Measurements from ENCODE around the gene PTGFRN.

The PTGFRN gene

GRCh38 chr1:117007719-117008013, 98.0 kb downstream of the PTGFRN start:
- DNase-seq (ENCODE audit: low read depth, low spot score): no peak
- Histone ChIP-seq H3K9ac (ENCODE audit: insufficient read length, low read depth) (no peak overlapping the region), H3K9me3 (ENCODE audit: insufficient read depth, low read length) (no peaks in the 10 kb centered on the region), H3K4me1 (ENCODE audit: insufficient read depth, insufficient read length) (no peaks in the 10 kb centered on the region), H3K27me3 (ENCODE audit: insufficient read depth, insufficient read length) (no peaks in the 10 kb centered on the region), H3K36me3 (ENCODE audit: insufficient read depth, insufficient read length, low read length) (no peaks in the 10 kb centered on the region), H3K4me3 (ENCODE audit: insufficient read length, low read depth) (no peak overlapping the region)
- TF ChIP-seq YY1 (IDR thresholded peaks at IDR 0.05; ENCODE audit: insufficient read depth, insufficient read length): no peak

GRCh38 chr1:117008656-117009055, 98.9 kb downstream of the PTGFRN start:
- H3K27me3 ChIP-seq (ENCODE audit: insufficient read depth, insufficient read length): no peaks in the 10 kb centered on the region
- no peaks in the 10 kb centered on the region for H3K9me3 ChIP-seq (ENCODE audit: insufficient read depth, low read length)
- H3K36me3 ChIP-seq (ENCODE audit: insufficient read depth, insufficient read length, low read length): no peaks in the 10 kb centered on the region
- H3K4me3 ChIP-seq (ENCODE audit: insufficient read length, low read depth): no peak overlapping the region
- TF ChIP-seq YY1 (IDR thresholded peaks at IDR 0.05; ENCODE audit: insufficient read depth, insufficient read length) (no peak), SUZ12 (IDR thresholded peaks at IDR 0.05; ENCODE audit: extremely low read depth, insufficient read depth, insufficient read length) (no peak), ZNF274 (IDR thresholded peaks at IDR 0.05; ENCODE audit: low read depth, low read length) (no peak)
- no peak overlapping the region for H3K9ac ChIP-seq (ENCODE audit: insufficient read length, low read depth)
- DNase-seq (ENCODE audit: low read depth, low spot score): no peak
- H3K4me1 ChIP-seq (ENCODE audit: insufficient read depth, insufficient read length): no peaks in the 10 kb centered on the region

- H3K27me3 ChIP-seq (ENCODE audit: insufficient read depth, insufficient read length): no peaks in the 10 kb centered on the region
- no peaks in the 10 kb centered on the region for H3K9me3 ChIP-seq (ENCODE audit: insufficient read depth, low read length)
- TF ChIP-seq ZNF274 (IDR thresholded peaks at IDR 0.05; ENCODE audit: low read depth, low read length): no peak
- no peak for TF ChIP-seq SUZ12 (IDR thresholded peaks at IDR 0.05; ENCODE audit: extremely low read depth, insufficient read depth, insufficient read length)
- TF ChIP-seq YY1 (IDR thresholded peaks at IDR 0.05; ENCODE audit: insufficient read depth, insufficient read length): no peak
- no peak overlapping the region for H3K4me3 ChIP-seq (ENCODE audit: insufficient read length, low read depth)
- no peak for DNase-seq (ENCODE audit: low read depth, low spot score)
- no peaks in the 10 kb centered on the region for H3K4me1 ChIP-seq (ENCODE audit: insufficient read depth, insufficient read length)
- H3K9ac ChIP-seq (ENCODE audit: insufficient read length, low read depth): no peak overlapping the region
- no peaks in the 10 kb centered on the region for H3K36me3 ChIP-seq (ENCODE audit: insufficient read depth, insufficient read length, low read length)
Measured at GRCh38 chr1:117009132-117009531, 99.4 kb downstream of the PTGFRN start.

DNA sequence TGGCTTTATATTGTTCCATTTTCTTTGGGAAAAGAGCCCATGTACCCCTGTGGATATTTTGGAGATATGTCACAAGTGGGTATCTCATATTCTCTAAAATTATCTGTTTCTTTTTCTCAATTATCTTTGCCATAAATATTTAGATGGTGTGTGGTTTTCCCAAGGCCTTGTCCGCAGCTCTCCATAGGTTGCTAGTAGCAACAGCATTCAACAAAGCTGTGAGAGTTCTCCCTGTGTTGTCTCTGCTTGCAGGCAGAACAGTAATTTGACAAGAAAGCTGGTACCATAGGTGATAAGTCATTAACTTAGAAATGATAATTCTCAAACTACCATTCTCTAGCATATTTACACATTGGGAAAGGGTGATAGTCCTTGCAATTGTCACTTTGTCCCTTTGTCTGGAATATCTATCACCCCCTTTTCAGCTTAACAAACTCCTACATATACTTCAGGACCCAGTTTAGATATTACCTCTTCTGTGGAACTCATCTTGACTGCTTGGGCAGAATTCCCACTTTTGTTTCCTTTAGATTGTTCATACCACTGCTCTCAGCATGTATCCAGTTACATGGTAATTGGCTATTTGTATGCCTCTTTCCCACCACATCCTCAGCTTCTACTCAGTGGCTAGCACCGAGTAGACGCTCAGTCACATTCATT, 100.7 kb downstream of the PTGFRN start:
- TF ChIP-seq ZNF274 (IDR thresholded peaks at IDR 0.05; ENCODE audit: low read depth, low read length): no peak
- no peak for TF ChIP-seq YY1 (IDR thresholded peaks at IDR 0.05; ENCODE audit: insufficient read depth, insufficient read length)
- no peak for TF ChIP-seq SUZ12 (IDR thresholded peaks at IDR 0.05; ENCODE audit: extremely low read depth, insufficient read depth, insufficient read length)
- DNase-seq (ENCODE audit: low read depth, low spot score): no peak
- H3K9ac ChIP-seq (ENCODE audit: insufficient read length, low read depth): no peak overlapping the region
- no peak overlapping the region for H3K4me3 ChIP-seq (ENCODE audit: insufficient read length, low read depth)
- H3K27me3 ChIP-seq (ENCODE audit: insufficient read depth, insufficient read length): no peaks in the 10 kb centered on the region
- no peaks in the 10 kb centered on the region for H3K4me1 ChIP-seq (ENCODE audit: insufficient read depth, insufficient read length)
- no peaks in the 10 kb centered on the region for H3K36me3 ChIP-seq (ENCODE audit: insufficient read depth, insufficient read length, low read length)
- no peaks in the 10 kb centered on the region for H3K9me3 ChIP-seq (ENCODE audit: insufficient read depth, low read length)

DNA sequence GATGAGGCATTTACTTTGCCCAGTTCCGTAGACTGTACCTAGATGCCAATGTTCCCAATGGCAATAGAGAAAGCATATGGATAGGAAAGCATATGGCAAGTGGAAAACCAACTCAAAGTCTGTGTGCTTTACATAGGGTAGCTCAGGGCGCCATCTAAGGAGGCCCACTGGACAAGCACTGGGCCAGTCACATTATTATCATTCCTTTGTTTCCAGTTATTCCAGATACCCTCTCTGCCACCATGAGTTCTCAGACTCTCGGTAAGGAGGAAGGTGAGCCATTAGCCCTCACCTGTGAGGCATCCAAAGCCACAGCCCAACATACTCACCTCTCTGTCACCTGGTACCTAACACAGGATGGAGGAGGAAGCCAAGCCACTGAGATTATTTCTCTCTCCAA, 101.6 kb downstream of the PTGFRN start:
- no peaks in the 10 kb centered on the region for H3K36me3 ChIP-seq (ENCODE audit: insufficient read depth, insufficient read length, low read length)
- H3K9me3 ChIP-seq (ENCODE audit: insufficient read depth, low read length): no peaks in the 10 kb centered on the region
- no peak for DNase-seq (ENCODE audit: low read depth, low spot score)
- no peaks in the 10 kb centered on the region for H3K27me3 ChIP-seq (ENCODE audit: insufficient read depth, insufficient read length)
- no peak overlapping the region for H3K9ac ChIP-seq (ENCODE audit: insufficient read length, low read depth)
- no peaks in the 10 kb centered on the region for H3K4me1 ChIP-seq (ENCODE audit: insufficient read depth, insufficient read length)
- no peak overlapping the region for H3K4me3 ChIP-seq (ENCODE audit: insufficient read length, low read depth)
- TF ChIP-seq YY1 (IDR thresholded peaks at IDR 0.05; ENCODE audit: insufficient read depth, insufficient read length) (no peak), SUZ12 (IDR thresholded peaks at IDR 0.05; ENCODE audit: extremely low read depth, insufficient read depth, insufficient read length) (no peak), ZNF274 (IDR thresholded peaks at IDR 0.05; ENCODE audit: low read depth, low read length) (no peak)

DNA sequence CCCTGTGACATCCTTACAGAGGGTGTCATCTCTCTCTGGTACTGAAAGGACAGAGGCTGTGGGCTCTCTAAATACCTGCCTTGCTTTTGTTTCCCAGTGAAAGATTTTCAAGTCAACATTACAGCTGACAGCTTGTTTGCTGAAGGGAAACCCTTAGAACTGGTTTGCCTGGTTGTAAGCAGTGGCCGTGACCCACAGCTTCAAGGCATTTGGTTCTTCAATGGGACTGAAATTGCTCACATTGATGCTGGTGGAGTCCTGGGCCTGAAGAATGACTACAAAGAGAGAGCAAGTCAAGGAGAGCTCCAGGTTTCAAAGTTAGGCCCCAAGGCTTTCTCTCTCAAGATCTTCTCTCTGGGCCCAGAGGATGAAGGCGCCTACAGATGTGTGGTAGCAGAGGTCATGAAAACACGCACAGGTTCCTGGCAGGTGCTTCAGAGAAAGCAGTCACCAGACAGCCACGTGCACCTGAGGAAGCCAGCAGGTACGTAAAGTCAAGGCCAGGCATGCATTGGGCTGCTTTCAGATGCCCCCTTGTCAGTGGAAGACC, 103.7 kb downstream of the PTGFRN start:
- DNase-seq (ENCODE audit: low read depth, low spot score): no peak
- H3K27me3 ChIP-seq (ENCODE audit: insufficient read depth, insufficient read length): no peaks in the 10 kb centered on the region

DNA sequence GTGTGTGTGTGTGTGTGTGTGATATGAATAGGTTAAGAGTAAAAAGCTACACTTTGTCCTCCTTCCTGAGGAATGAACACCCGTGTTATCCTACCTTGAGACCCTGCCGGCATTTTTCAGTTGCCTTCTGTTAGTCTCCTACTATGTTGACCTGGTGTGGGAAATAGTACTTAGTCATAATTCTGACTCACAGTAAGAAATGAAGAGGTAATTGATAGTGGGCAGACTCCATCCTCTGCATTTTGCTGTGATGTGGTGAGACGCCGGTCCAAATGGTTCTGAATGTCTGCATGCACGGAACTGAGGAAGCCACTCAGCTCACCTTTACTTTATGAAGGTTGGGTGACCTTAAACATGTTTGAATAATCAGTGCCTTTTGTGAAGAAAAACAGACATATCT, 104.5 kb downstream of the PTGFRN start:
- no peaks in the 10 kb centered on the region for H3K36me3 ChIP-seq (ENCODE audit: insufficient read depth, insufficient read length, low read length)
- no peak overlapping the region for H3K4me3 ChIP-seq (ENCODE audit: insufficient read length, low read depth)
- H3K9me3 ChIP-seq (ENCODE audit: insufficient read depth, low read length): no peaks in the 10 kb centered on the region
- no peak for DNase-seq (ENCODE audit: low read depth, low spot score)
- TF ChIP-seq YY1 (IDR thresholded peaks at IDR 0.05; ENCODE audit: insufficient read depth, insufficient read length): no peak
- no peak for TF ChIP-seq SUZ12 (IDR thresholded peaks at IDR 0.05; ENCODE audit: extremely low read depth, insufficient read depth, insufficient read length)
- no peak for TF ChIP-seq ZNF274 (IDR thresholded peaks at IDR 0.05; ENCODE audit: low read depth, low read length)
- no peaks in the 10 kb centered on the region for H3K27me3 ChIP-seq (ENCODE audit: insufficient read depth, insufficient read length)
- H3K4me1 ChIP-seq (ENCODE audit: insufficient read depth, insufficient read length): no peaks in the 10 kb centered on the region
- no peak overlapping the region for H3K9ac ChIP-seq (ENCODE audit: insufficient read length, low read depth)

More for the DNA sequence above, 103.7 kb downstream of the PTGFRN start:
- no peaks in the 10 kb centered on the region for H3K36me3 ChIP-seq (ENCODE audit: insufficient read depth, insufficient read length, low read length)
- H3K9me3 ChIP-seq (ENCODE audit: insufficient read depth, low read length): no peaks in the 10 kb centered on the region
- no peaks in the 10 kb centered on the region for H3K4me1 ChIP-seq (ENCODE audit: insufficient read depth, insufficient read length)
- TF ChIP-seq SUZ12 (IDR thresholded peaks at IDR 0.05; ENCODE audit: extremely low read depth, insufficient read depth, insufficient read length) (no peak), ZNF274 (IDR thresholded peaks at IDR 0.05; ENCODE audit: low read depth, low read length) (no peak)
- H3K9ac ChIP-seq (ENCODE audit: insufficient read length, low read depth): no peak overlapping the region
- no peak overlapping the region for H3K4me3 ChIP-seq (ENCODE audit: insufficient read length, low read depth)
